Breast epithelium (tissue), 4 donors: ENCODE results near the gene CHCHD6. TPM values are rescaled to one million over a fixed set of nuclear protein-coding genes. Genes with fewer than 3 reads are reported as not detected.

Source experiments
- DNase-seq, 2 donors: peaks; one replicate each; pipeline ENCODE4 v3.0.0-alpha.2; 2019; ENCODE audit warnings: low spot score in 2 of 2
- H3K27ac ChIP-seq, 2 donors: fragments of 200-600 bp; sonication (generic) in 1 of 2; one replicate each; pipeline ENCODE4 v1.5.1; 2016 to 2019; ENCODE audit warnings: mild to moderate bottlenecking in 1 of 2
- H3K27me3 ChIP-seq, 2 donors: fragments of 200-600 bp; sonication (generic) in 1 of 2; one replicate each; pipeline versions ENCODE4 v1.5.1 to v1.6.0; 2017 to 2019; ENCODE audit warnings: control low read depth in 1 of 2, mild to moderate bottlenecking in 1 of 2
- H3K36me3 ChIP-seq: fragments of 200-600 bp; one replicate; pipeline ENCODE4 v1.5.1; 2019
- H3K4me1 ChIP-seq, 2 donors: fragments of 200-600 bp; sonication (generic); one replicate each; pipeline ENCODE4 v1.5.1; 2016 to 2019; ENCODE audit warnings: control low read depth in 1 of 2
- H3K4me3 ChIP-seq, 3 donors: fragments of 200-600 bp; sonication (generic); 1 replicate in 2 of 3; 2 replicates in 1 of 3; pipeline ENCODE4 v1.5.1; 2016 to 2019; ENCODE audit warnings: mild to moderate bottlenecking in 3 of 3, moderate library complexity in 2 of 3
- H3K9me3 ChIP-seq, 2 donors: fragments of 200-600 bp; sonication (generic) in 1 of 2; one replicate each; pipeline ENCODE4 v1.5.1; 2016 to 2019; ENCODE audit warnings: control low read depth in 1 of 2
- CTCF ChIP-seq, 3 donors: fragments of 450-650 bp; IDR thresholded peaks; one replicate each; pipeline ENCODE4 v1.5.1; 2016 to 2017; ENCODE audit warnings: antibody characterized with exemption in 3 of 3, mild to moderate bottlenecking in 3 of 3, moderate library complexity in 3 of 3
- POLR2A ChIP-seq: fragments of 450-650 bp; IDR thresholded peaks from one replicate; pipeline ENCODE4 v1.6.1; 2016; ENCODE audit warnings: antibody characterized with exemption, mild to moderate bottlenecking, moderate library complexity
- POLR2AphosphoS5 ChIP-seq, 3 donors: sonication (generic); formaldehyde crosslinking; IDR thresholded peaks; one replicate each; pipeline ENCODE4 v1.6.1; 2017; ENCODE audit warnings: antibody characterized with exemption in 3 of 3
- intact Hi-C: fragments of 100-400 bp; cut with DNase I; formaldehyde crosslinking; loops from one replicate; pipeline ENCODE4 v1.15.1; 2023; ENCODE audit warnings: low total_unique reads
- total RNA-seq, 3 donors: library from RNA; depleted of rRNA; stranded (reverse); fragments of >200 nt; gene quantifications; one replicate each; pipeline ENCODE4 v1.1.0, GENCODE V29; 2016

CHCHD6 gene
- total RNA-seq, 3 donors from 2014 or later: 12.2 to 21.2 (median 19.3) TPM

- intact Hi-C loops: no loop called here
- TF ChIP-seq CTCF (IDR thresholded peaks at IDR 0.05) (no peak), POLR2A (no peak), POLR2AphosphoS5 (IDR thresholded peaks at IDR 0.05) (no peak)
Observed at GRCh38 chr3:126715432-126715831, 11.4 kb downstream of the CHCHD6 start.

GRCh38 chr3:126716057-126716456 is 12.0 kb downstream of the CHCHD6 start:
- no peaks in the 10 kb centered on the region for H3K4me1 ChIP-seq
- no peaks in the 10 kb centered on the region for H3K9me3 ChIP-seq
- no peaks in the 10 kb centered on the region for H3K36me3 ChIP-seq
- H3K27me3 ChIP-seq: no peaks in the 10 kb centered on the region
- DNase-seq: no peak
- intact Hi-C loops: no loop called here
- TF ChIP-seq POLR2AphosphoS5 (IDR thresholded peaks at IDR 0.05) (no peak), CTCF (IDR thresholded peaks at IDR 0.05) (no peak), POLR2A (no peak)
- H3K27ac ChIP-seq: no peak overlapping the region
- H3K4me3 ChIP-seq: no peak overlapping the region

More at GRCh38 chr3:126715432-126715831, 11.4 kb downstream of the CHCHD6 start:
- no peak for DNase-seq
- H3K4me3 ChIP-seq: no peak overlapping the region
- no peak overlapping the region for H3K27ac ChIP-seq
- H3K9me3 ChIP-seq: no peaks in the 10 kb centered on the region
- H3K27me3 ChIP-seq: no peaks in the 10 kb centered on the region
- H3K36me3 ChIP-seq: no peaks in the 10 kb centered on the region
- no peaks in the 10 kb centered on the region for H3K4me1 ChIP-seq

- no peaks in the 10 kb centered on the region for H3K27me3 ChIP-seq
- no peak overlapping the region for H3K4me3 ChIP-seq
- H3K27ac ChIP-seq: no peak overlapping the region
- no peaks in the 10 kb centered on the region for H3K9me3 ChIP-seq
- DNase-seq: no peak
- intact Hi-C loops: no loop called here
- H3K4me1 ChIP-seq: no peaks in the 10 kb centered on the region
- TF ChIP-seq POLR2A (no peak), POLR2AphosphoS5 (IDR thresholded peaks at IDR 0.05) (no peak), CTCF (IDR thresholded peaks at IDR 0.05) (no peak)
- H3K36me3 ChIP-seq: no peaks in the 10 kb centered on the region
Observed at GRCh38 chr3:126718561-126719445, 14.8 kb downstream of the CHCHD6 start.

- no peak for DNase-seq
- intact Hi-C loops: no loop called here
- H3K9me3 ChIP-seq: no peaks in the 10 kb centered on the region
- TF ChIP-seq POLR2AphosphoS5 (IDR thresholded peaks at IDR 0.05): no peak
- TF ChIP-seq POLR2A: no peak
- no peak for TF ChIP-seq CTCF (IDR thresholded peaks at IDR 0.05)
- H3K27me3 ChIP-seq: no peaks in the 10 kb centered on the region
- no peak overlapping the region for H3K4me3 ChIP-seq
- no peak overlapping the region for H3K27ac ChIP-seq
- H3K36me3 ChIP-seq: no peaks in the 10 kb centered on the region
- H3K4me1 ChIP-seq: no peaks in the 10 kb centered on the region
Observed at GRCh38 chr3:126720596-126720995, 16.6 kb downstream of the CHCHD6 start.

- Histone ChIP-seq H3K27me3 (no peaks in the 10 kb centered on the region), H3K4me3 (peak overlapping the region in 2 of 3 donors; percentile 20 to 47), H3K9me3 (no peaks in the 10 kb centered on the region), H3K36me3 (no peaks in the 10 kb centered on the region), H3K4me1 (no peaks in the 10 kb centered on the region), H3K27ac (no peak overlapping the region)
- intact Hi-C loops: no loop called here
- DNase-seq: no peak
- no peak for TF ChIP-seq POLR2AphosphoS5 (IDR thresholded peaks at IDR 0.05)
- TF ChIP-seq CTCF (IDR thresholded peaks at IDR 0.05): no peak
- TF ChIP-seq POLR2A: no peak
Observed at GRCh38 chr3:126721246-126721645, 17.2 kb downstream of the CHCHD6 start.
